Left kidney (tissue), 2 donors: Measurements from ENCODE around the gene IRX2. TPM values are rescaled to one million over a fixed set of nuclear protein-coding genes. Genes with fewer than 3 reads are reported as not detected.

Source experiments
- DNase-seq: peaks from one replicate; pipeline ENCODE4 v3.0.0-alpha.2; 2013
- polyA plus RNA-seq: library from polyadenylated mRNA; unstranded; fragments of 120-200 nt; gene quantifications from one replicate; pipeline ENCODE4 v1.2.1, GENCODE V29; 2013; ENCODE audit not compliant: insufficient read length

The IRX2 gene
- polyA plus RNA-seq, 1 donor: 23.7 TPM

DNA sequence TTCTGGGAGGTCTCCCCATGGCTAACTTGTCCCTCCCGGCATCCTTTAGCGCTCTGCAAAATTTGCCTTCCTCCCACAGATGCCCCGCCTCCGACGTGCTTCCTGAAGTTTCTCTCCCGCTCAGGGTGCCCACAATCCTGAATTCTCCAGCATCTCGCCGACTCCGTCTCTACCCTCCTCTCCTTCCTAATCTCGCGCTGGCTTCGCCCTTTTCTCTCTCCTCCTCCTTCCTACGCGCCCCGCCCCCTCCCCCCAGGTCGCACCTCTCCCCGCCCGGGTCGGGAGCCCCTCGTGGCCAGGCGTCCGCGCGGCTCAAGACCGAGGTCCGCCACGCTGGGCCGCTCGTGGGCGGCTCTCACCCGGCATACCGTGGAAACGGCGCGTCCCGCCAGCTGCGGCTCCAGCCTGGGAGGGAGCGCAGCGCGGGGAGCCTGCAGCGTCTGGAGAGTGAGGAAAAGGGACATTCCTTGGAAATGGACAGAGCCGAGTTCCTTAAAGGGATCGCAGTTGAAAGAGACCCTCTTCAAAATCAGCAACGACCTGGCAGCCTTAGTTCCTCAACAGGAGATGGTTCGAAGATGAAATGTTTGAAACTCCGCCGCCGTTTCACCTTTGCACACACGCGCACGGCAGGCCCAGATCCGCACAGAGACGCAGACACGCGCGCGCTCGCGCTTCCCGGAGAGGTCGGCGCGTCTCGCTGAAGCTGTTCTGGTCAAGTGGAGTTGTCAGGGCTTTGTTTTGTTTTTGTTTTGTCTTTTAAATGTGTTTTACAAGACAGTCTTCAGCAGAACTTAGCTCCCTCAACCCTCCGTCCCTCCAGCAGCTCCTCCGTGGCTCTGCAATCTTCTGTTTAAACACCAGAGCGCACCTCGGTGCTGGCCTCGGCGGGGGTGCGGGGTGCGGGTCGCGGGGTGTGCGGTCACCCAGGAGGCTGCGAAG lies 5.0 kb upstream of the IRX2 start:
- DNase-seq: no peak

DNA sequence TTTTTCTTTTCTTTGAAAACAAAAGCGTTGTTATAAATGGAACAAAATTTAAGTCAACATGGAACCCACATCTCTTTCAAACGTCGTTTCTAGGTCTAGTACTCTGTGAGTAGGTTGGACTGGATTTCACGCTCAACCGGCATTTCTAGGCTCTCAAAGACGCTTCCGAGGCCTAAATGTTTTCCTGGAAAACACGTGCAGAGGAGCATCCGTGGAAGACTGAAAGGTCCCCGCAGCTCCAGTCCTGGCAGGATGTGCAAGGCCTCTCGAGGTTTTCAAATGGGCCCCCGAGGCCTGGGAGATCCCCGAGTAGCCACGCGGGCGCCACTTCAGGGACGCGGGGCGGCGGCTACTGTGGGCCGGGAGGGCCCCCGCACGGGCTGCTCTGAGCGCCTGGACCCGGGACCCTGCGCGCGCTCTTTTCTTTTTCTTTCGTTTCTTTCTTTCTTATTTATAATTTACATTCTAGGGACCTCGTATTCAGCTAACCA lies 4.2 kb upstream of the IRX2 start:
- no peak for DNase-seq

DNA sequence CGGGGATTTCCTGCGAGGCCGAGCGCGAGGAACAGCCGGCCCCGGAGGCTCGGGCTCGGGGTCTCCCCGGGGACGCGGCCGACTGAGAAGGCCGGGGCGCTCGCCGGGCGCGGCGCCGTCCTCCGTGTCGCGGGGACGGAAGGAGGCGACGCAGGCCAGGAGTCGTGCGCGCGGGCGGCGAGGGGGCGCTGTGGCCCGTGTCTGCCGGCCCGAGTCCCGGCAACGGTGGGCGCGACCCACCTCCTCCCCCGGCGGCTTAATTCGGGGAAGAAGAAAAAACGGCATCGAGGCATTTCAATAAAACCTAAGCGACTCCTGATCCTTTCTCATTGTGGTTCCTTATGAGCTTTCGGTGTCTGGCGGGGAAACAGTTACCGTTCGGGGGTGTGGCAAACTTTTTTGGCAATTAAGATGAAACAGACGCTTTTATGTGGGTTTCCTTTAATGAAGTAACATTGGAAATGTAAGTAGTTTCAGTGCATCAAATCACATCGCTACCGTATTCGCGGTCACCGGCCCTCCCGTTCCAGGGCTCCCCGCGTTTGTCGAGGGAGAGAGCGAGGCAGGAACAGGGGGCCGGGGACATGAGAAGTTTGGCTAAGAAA lies 3.7 kb upstream of the IRX2 start:
- no peak for DNase-seq

DNA sequence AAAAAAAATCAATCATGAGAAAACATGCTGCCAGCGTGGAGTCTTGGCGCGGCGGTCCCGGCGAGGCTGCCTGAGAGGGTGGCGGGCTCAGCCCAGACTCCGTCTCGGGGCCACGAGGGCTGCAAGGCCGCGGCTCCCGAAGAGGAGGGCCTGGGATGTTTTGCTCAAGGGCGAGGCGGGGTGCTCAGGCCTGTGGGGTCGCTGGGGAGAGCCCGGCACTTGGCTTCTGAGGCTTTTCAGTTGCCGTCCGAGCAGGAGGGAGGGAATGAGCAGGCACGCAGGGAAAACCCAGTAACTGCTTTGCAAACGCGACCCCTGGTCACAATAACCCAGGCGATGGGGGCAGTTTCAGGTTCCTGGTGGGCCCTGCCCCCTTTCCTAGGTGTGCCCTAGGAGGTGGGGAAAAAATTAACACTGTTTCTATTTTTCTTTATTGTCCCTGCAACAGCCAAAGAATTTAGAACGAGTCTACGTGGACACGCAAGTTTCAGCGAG lies 3.2 kb upstream of the IRX2 start:
- no peak for DNase-seq

DNA sequence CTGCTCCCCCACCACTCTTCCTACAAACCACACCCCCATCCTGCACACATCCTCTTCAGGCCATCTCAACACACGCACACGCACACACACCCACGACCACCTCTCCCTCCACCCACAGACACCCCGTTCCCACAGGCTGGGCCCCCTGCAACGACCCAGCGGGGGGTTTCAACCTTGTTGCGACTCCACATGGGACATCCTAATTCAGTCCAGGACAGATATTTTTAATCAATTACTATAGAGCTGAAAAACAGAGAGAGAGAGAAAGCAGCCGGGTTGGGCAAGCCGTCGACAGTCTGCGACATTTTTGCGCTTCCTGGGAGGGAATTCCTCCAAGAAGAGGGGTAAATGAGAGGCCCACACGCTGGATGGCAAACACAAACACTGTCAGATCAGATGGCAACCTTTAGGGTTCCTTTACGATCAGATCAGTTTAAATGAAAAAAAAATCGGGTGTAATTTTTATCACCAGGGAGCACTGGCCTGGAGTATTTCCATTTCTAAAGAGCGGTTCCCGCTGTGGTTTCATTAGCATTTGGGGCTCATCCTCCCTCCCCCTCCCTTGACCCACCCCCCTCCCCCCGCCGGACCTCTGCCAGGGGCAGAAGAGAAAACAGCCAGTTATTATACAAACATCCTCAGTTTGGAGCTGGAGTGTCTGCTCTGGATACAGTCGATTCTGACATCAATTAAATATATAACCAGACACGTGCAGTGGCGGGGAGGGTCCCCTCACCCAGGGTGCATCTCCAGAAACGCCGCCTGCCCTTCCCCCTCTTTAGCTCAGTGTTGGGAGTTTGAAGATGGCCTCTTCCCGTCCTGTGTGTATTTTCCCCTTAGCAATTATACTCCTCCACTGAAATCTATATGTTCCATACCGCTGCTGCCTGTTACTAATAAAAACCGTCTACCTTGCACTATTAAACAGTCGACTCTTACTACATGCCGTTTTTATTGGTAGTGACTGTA lies 2.3 kb upstream of the IRX2 start:
- DNase-seq: no peak

DNA sequence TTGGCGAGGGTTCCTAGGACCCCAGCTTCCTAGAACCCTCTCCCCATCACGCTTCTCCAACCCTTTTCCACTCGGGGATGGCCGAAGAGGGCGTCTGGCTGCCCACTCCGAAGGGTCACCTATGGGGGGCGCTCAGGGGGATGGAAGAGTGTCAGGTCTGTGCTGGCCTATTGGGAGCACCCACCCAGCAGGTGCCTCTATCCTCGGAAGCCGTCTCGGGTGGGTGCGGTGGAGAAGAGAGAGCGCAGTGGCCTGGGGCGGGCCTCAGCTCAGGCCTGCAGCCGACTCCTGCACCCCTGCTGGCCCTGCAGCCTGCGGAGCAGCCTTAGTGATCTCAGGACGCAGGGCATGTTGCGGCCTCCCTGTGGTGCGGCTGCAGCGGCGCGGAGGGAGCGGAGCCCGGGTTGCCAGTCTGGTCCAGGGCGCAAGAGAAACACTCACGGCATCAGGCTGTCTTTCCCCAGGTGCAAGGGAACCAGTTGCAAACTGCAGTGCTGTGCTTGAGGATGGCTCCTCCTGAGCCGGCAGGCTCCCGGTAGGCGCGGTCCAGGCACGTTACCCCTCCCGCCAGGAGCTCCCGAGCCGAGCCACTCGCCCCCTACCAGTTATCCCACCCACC lies 1.5 kb upstream of the IRX2 start:
- no peak for DNase-seq

DNA sequence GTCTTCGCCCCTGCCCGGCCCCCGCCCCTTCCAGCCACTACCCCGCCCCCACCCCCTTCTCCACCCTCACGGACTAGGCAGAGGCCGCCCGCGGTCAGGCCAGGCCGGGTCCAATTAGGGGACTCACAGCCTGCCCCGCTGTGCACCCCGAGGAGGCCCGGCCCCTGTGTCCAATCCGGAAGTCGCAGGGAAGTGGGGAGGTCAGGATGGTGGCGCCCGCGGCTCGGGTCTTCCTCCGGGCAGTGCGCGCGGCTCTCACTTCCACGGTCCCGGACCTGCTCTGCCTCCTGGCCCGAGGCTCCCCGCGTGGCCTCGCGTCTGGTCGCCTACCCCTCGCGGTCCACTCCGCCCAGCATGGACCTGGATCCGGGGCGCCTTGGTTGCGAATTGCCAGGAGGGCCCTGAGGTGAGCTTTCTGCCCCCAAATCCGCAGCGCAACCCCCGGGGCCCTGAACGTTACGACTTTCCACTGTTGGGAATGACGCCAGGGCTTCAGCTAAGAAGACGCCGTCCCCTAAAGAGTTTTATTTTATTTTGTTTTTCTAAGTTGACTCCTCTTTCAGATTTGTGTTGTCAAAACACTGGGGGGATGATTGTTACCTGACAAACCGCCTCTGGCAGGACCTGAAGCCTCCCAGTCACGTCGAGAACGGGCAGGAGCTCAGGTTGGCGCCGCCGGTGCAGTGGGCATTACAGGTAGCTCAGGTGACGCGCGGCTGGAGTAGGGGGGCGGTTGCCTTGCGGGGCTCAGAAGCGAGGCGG lies 763 bp upstream of the IRX2 start:
- DNase-seq: no peak

DNA sequence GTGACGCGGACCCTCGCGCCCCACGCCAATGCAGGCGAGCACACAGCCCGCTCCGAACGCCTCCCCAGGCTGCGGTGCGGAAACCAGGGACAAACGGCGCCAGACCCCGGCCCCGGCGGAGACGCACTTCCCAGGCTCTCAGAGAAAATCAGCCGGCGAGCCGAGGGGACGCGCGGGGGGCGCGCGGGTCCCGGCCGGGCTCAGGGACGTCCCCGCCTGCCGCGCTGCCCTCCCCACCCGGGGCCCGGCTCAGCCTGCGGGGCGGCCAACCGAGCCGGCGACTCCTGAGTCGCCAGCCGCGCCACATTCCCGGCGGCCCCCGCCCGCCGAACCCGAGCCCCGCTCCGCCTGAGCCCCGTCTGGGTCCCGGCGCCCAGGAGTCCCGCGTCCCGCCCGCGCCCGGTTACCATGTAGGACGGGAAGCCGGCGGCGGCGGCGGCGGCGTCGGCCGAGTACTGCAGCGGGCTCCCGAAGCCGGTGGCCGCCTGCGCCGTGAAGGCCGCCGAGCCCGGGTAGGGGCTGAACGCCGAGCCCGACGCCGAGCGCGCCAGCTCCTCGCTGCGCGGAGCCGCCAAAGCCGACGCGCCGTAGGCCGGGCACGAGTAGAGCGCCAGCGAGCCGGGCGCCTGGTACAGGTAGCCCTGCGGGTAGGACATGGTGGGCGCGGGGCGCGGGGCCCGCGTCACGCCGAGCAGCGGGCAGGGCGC lies 566 bp downstream of the IRX2 start:
- DNase-seq: no peak

DNA sequence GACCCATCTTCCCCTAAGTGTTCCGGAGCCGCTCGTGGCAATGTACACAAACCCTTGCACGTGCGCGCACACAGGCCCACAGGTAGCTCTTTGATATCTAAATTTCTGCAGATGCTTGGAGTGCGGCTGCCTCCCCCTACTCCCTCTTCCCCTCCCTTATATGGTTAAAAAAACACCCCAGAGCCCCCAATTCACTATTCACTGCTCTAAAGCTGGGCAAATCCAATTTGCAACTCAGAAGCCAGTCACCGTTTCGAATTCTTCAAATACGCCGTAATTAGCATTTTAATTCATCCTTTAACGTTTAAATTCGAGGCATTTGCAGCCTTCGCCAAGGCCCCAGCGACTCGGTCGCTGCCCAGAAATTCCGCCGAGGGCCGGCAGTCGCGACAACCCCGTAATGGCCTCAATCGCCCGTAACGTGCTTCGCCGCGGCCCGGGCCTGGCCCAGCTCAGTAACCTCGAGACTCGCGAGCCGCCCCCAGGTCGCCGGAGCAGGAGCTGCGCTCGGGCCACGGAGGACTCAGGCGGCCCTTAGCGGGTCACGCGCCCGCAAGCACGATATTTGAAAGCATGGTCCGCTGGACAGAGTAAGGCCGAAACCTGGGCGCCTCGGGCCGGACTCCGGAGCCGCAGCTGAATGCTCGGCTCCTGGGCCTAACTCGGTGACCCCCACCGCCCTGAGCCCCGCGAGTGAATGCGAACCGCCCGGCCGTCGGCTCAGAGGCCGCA lies 1.3 kb downstream of the IRX2 start:
- no peak for DNase-seq

DNA sequence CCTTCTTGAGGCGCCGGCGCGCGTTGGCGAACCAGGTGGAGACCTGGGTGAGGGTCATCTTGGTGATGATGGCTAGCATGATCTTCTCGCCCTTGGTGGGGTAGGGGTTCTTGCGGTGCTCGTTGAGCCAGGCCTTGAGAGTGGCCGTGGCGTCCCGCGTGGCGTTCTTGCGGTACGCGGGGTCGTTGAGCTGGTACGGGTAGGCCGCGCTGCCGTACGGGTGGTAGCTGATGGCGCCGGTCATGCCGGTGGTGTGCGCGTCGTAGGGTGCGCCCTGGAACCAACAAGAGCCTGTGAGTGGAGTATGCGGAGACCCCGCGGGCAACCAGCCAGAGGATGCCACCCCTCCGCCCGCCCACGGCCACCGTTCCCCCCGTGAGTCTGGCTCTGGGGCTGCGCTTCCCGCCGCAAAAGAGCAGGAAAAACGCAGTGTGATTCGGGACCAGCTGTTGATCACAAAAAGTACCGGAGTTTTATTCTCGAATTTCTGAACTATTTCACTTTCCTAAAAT lies 1.9 kb downstream of the IRX2 start:
- no peak for DNase-seq

DNA sequence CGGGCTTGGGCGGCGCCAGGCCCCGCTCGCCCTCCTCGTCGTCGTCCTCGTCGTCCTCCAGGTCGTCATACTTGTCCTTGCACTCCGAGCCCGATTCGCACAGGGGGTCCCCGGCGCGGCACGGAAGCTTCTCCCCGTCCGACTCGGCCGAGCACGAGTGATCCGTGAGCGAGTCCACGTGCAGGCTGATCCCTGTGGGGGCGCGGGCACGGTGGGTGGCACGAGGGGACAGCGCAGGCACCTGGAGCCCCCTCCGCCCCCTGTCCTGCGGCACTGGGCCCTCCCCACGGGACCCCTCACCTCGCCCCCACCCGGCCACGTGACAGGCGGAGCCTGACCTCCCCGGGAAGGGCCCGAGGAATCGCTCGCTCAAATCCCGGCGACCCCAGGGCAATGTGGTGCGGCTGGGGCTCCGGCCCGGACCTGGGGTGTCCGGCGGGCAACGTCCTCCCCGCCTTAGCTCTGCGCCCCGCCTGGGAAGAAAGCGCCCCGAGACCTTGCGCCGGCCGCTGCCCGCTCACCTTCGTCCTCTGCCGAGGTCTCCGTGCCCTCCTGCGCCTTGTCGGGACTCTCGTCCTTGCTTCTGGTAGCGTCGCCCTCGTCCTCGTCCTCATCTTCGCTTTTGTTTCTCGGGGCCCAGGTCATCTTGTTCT lies 2.5 kb downstream of the IRX2 start:
- DNase-seq: no peak

DNA sequence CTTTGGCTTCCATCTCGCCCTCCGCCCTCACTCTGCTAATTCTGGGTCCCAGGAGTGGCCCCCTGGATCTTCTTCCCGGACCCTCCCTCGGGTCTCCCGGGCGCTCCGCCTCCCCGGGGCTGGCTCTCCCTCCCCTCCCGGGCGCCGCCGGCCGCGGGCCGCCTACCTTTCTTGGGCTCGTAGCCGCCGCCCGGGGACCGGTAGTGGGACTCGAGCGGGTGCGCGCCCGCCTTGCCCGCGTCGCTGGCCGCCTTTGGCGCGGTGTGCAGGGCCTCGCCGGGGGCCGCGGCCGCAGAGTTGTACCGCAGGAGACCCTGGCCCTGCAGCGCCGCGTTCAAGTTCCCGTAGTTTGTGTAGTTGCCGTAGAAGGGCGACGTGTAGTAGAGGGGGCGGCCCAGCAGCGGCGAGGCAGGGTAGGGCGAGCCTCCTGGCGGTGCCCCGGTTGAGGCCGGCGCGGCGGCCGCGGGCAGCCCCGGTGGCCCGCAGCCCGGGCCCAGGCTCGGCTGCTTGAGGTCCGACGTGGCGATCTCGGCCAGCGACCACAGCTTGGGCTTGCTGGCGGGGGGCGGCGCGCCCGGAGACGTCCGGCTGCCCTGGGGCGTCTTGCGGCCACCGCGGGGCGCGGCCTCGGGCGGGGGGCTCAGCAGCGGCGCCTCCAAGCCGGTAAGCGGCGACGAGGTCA lies 3.2 kb downstream of the IRX2 start:
- DNase-seq: no peak

DNA sequence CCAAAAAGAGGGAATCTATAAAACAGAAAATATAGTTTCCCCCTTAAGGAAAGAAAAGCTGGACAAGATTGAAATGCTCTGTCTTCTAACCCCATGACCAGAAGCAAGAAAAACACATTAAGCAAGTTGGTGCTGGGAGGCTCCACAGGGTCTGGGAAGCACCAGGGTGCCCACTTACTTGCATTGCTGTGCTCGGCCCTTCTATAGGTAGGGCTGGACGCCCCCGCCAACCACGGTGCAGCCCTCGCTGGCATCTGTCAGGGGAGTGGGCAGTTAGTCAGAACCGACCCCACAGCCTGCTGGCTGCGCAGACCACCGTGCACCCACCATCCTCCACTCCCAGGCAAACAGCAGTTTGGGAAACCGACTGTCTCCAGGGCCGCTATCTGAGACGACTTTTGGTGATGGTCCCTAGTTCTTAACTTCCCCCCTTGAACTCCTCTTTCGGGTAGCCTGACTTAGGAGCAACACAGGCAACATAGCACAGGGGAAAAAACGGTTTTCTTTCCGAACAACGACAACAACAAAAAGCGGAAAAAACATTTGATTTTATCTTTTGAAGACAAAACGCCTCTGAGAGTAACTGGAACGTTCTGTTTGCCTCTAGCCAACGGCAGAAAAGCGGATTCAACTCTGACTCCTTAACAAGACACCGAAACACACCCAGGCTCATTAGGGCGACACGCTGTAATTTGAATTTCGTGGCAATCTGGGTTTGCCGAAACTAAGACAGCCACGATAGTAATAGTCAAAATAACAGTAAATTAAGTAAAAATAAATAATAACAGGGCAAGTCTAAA lies 3.9 kb downstream of the IRX2 start:
- no peak for DNase-seq

DNA sequence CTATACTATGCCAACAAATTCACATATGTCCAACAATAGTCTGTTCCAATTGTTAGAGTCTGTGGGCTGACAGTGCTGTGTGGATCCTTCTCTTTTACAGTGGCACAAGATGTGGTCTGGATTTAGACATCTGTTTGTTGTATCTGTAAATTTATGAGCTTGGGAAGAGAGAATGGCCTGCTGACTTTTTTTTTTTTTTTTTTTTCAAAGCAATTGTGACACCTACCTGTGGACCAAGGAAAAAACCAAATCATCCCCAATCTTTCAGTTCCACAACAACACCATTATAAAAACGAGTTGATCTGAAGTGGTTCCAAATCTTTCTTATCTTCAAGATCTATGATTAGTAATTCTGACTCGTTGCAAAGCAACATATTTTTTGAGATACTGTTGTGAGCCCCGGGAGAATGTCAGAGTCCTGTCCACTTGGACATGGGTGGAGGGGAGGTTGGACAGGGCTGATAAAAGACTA lies 4.9 kb downstream of the IRX2 start:
- no peak for DNase-seq

DNA sequence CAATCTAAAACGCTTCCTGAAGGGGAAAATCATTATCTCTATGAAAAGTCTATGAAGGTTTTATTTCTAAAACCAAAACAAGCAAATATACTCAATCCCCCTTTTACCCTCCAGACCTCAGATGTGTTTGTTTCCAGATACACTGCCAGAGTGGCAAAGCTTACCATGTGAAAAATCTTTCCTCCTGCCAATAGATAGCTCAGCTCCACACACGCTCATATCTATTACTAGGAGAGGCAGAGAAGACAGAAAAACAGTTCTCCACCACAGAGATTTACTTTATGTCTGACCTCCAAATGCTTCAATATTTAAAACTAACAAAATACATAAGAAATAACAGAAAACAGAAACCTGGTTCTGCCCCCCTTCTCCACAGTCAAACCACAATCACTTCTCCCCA lies 7.0 kb downstream of the IRX2 start:
- no peak for DNase-seq

DNA sequence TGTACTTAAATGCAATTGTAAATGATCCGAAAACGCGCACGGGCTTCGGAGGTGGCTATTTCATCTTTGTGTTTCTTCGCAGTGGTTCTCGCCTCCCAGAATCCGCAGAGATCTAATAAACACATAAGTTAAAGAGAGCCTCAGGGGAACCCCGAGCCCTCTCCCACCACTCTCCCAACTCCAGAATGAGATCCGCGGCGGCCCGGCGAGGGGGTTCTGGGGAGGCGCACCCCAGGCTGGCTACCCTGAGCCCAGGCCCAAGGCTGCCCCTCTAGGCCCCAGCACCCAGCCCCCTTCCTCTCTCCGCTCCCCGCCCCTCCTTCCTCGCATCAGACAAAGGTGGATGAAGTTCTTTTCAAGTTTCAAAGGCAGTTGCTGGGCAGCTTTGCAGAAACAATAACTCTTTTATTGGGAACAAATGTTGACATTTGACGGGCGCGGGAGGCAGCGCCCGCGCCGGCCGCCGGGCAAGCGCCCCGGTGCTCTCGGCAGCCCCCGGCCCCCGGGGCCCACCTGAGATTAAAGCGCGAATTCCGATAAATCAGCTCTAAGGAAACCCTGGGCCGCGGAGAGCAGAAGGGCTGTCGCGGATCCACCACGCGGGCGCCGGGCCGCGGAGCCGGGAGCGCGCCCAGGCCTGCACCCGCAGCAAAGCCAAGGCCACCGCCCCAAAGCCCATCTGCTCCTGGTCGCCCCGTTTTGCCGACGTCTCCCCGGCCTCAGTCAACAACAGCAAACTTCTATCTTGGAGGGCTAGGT lies 8.4 kb downstream of the IRX2 start:
- DNase-seq: no peak
